DMS79 (cell line): ENCODE data around the gene ZHX3.

Source experiments
- DNase-seq: peaks from one replicate; lab custom pipeline; 2025; lab: John Stamatoyannopoulos, UW

The ZHX3 gene

GRCh38 chr20:41224281-41224680 is 93.2 kb downstream of the ZHX3 start:
- DNase-seq = no peak

- DNase-seq = no peak
These were observed 94.4 kb downstream of the ZHX3 start for GRCh38 chr20:41223112-41223511.

- no peak for DNase-seq
These were observed 94.8 kb downstream of the ZHX3 start for GRCh38 chr20:41222703-41223102.

DNA sequence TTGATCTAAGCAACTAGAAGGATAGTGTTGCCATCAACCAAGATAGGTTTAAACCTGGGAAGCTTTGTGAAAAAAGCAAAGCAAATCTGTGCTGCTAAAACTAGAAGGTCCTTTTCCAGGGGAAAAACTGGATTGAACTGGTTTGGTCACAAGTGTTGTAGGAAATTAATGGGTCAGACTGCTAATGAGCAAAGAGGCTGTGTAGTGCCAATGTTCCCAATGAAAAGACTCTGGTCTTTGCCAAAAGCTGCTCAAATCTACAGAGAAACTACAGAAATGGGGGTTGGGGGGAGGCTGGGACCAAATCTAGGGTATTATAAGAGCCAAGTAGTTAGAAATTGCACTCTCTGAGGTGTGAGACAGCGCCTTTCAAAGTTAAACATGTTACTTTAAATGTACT is 95.2 kb downstream of the ZHX3 start:
- DNase-seq = no peak

DNA sequence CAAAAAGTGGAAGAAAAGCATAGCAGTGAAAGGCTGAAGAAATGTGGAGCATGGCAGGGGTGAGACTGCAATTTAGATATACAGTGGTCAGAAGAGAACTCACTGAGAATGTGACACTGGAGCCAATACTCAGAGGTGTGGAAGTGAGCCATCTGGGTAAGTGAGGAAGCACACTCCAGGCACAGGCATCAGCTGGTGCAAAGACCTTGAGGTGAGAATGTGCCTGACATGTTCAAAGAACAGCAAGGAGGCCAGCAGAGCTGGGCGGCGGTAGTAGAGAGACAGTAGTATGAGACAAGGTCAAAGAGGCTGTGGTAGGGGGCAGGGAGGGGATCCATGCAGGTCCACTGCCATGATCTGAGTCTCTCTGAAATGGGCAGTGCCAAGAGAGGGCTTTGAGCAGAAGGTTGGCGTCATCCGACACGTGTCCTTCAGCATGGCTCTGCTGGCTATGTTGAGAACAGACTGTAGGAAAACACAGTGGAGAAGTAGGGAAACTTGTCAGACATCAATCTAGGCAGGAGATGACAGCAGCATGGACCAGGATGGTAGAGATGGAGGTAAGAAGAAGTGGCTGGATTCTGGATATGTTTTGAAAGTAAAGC is 95.8 kb downstream of the ZHX3 start:
- no peak for DNase-seq

DNA sequence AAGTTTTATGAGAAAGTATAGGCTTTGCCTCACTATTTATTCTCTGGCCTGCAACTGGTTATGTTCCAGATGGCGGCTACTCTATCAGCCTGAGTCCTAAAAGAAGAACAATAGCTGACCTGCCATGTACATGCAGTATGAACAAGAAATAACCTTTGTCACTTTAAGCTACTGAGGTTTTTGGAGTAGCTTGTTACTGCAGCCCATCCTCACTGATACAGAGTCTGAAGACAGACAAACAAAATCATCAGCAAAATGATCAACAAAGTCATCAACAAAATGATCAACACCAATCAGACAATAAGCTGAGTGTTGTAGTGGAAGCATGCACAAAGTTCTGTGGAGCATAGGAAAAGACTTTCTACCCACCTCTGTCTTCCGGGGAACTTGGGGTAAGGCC is 97.7 kb downstream of the ZHX3 start:
- DNase-seq = no peak

DNA sequence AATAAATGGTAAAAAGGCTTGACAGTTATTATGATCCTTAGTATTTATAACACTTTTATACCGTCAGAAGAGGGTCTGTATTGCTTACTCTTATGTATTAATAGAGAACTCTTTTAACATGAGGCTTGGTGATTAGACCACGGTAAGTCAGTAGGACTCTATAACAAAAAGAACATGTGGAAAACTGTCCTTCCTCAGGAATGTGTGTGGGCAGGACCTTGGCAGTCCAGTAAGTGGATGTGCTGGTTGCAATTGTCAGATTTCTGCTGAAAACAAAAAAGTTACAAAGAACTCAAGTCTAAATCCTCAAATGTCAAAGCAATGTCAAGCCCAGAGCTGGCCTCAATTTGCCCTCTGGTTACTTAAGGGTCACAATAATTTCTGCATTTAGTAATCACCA is 99.1 kb downstream of the ZHX3 start:
- DNase-seq = no peak

- no peak for DNase-seq
These were observed 100.1 kb downstream of the ZHX3 start for GRCh38 chr20:41217422-41217821.

DNA sequence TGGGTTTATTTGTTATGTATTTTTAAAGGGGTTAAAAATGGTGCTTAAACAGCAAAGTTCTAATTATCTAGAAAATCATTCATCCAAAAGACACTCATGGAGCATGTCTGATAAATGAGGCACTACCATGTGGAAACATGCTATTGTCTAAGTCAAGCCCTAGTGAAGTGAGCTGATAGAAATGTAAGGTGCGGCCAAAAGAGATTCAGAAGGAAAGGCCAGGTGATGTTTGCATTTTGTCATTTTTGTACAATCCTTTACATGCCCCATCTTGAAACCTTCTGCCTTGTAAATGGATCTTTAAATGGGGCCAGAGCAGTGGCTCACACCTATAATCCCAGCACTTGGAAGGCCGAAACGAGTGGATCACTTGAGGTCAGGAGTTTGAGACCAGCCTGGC is 102.9 kb downstream of the ZHX3 start:
- DNase-seq = no peak

- DNase-seq = no peak
These were observed 103.3 kb downstream of the ZHX3 start for GRCh38 chr20:41214202-41214601.

DNA sequence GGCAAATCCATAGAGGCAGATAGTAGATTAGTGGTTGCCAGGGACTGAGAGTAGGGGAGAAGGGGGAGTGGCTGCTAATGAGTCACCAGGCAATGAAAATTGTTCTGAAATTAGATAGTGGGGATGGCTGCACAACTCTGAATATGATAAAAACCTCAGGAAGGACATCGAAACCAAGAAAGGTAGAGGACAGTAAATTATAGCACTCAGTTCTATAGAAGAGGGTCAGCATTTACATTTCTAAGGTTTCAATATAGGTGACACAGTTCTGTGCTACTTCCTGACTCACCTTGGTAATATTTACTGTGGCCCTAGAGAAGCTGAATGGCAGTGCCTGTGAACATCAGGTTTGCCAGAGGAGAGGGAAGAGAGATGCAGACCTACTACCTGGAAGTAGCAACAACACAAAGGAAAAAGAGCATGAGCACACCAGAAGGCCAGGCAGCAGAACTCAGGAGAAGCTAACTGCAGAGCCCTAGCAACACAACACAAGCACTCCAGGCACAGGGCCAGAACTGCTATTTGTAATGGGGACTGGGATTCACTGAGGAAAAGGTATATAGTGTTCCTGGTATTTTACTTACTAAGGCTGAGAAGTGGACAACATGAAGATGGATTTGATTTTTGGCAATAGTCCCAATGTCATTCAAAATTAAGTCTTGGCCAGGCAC is 104.2 kb downstream of the ZHX3 start:
- no peak for DNase-seq

DNA sequence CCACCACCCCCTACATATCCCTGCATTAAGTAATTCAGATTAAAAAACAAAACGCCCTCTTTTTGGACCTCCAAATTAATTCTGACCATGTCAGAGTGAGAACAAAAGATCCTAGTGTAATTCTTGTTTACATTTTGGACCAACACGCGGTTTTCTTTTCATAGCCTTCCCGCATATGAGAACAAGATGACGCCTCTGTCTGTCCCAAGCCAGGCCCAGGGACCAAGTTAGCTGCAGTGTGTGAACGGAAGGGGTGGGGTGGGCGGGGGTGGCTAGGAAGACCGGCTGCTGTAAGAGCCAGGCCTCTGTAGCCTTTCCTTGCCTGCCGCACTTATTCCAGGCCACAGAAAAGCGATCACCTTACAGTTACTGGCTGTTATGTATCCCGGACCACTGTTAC is 112.2 kb downstream of the ZHX3 start:
- no peak for DNase-seq

DNA sequence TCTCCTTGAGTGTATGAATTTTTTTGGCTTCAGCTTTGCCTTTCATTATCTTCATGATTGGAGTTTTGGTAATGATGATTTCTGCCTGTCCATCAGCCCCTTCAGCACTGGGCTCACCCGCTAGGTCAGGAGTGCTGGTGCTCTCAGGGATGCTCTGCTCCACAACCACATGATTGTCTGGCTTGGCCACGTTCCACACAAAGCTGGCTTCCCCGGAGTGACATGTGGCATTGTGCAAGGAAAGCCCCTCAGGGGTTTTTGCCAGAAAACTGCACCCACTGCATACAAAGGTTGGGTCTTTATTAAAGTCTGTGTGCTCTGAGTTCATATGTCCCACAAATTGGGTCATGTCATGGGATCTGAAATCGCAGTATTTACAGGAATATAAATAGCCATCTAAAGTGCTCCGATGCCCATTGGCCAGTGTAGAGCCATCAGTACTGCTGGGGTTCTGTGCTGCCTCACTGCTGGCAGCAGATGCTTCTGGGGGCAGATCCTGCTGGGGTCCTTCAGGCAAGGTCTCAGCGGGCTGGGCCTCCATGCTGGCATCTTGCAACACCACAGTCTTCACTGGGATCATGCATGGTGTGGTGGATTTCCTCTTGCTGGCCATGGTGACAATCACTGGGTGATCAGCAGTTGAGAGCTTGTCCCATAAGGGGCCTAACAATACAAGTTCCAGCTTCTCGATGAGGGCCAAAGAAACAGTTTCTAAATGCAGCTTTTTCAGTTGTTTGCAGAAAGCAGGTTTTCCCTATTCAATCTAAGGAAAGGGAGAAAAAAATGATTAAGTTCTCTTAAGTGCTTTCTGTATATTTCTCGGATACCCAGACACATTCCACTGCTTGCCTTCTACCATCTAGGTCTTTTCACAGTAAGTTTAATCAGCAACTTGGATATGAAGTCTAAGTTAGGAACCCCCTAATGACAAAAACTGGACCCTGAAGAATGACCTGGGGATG is 112.9 kb downstream of the ZHX3 start:
- no peak for DNase-seq

DNA sequence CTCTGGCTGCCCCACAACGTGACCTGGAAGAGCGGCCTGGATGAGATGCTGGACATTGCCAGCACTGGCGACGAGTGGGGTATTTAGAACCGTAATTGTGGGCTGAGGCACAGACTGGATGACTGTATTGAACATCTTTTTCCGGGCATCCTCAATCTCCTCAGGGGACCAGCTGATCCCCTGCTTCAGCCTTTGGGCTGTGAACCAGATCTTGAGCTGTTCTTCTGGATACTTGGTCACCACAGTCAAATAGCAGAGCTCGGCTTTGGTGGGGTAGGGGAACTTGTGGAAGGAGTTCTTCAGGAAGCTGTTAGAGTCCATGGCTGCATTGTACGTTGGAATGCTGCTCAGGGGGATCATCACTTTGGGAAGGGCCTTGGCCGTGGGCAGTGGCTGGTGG is 113.9 kb downstream of the ZHX3 start:
- DNase-seq = no peak

DNA sequence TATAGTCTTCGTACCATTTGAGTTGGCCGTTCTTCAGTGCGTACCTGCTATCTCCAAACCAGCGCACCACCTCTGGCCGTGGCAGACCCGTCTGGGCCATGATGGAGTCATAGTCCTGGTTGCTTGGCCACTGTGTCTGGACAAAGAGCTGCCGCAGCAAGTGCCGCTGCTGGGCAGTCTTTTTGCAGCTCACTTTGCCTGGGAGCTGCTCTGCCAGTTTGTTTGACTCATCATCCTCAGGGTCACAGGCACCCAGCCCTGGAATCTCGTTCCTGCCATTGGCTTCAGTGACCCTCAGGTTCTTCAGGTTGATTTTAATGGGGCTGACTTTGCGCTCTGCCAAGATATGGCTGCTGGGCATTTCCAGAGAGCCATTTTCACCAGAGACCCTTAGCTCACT is 115.1 kb downstream of the ZHX3 start:
- DNase-seq = no peak

- no peak for DNase-seq
These were observed 115.8 kb downstream of the ZHX3 start for GRCh38 chr20:41201760-41202159.

DNA sequence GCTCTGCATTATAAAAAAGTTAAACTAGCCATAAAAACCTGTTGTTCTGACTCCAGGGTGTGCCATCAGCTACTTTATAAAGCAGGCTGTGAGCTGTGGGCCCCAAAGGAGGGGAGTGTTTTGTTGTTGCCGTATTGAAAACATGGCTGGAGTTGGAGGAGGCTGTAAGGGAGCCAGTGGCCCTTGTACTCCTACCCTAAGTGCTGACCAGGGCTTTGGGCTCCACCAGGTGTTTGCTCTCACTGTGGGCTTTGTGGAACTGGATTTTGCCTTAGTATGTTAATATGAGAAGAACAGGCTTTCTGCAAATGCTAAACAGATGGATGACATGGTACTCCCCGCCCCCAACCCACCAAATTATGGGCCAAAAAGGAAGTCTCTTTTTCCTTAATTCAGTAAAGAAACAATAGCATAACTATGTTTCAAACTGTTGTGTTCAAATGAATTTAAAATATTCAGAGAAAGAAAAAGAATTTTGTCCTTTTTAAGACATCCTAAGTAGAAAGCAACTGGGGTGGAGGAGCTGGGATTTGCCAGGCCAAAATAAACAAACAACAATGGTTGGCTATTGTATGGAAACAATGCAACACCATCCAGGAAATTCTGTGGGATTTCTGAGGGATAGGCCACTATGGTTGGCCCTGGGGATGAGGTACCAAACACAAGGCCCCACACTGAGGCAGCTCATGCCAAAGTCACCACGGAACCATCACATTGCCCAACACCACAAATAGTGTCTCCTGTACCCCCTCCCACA is 116.9 kb downstream of the ZHX3 start:
- DNase-seq = no peak

DNA sequence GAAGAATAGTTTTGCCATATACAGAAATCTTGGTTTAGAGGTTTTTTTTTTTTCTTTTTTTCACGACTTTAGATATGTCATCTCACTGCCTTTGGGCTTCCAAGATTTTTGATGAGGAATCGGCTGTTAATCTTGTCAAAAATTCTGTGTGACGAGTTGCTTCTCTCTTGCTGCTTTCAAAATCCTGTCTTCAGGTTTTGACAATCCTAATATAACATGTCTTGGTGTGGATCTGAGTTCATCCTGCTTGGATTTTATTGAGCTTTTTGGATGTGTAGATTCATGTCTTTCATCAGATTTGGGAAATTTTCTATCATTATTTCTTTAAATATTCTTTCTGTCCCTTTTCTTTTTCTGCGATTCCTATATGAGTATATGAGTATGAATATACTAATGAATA is 119.1 kb downstream of the ZHX3 start:
- DNase-seq = no peak

- DNase-seq = no peak
These were observed 120.8 kb downstream of the ZHX3 start for GRCh38 chr20:41196653-41197225.

GRCh38 chr20:41192575-41192974 is 125.0 kb downstream of the ZHX3 start:
- no peak for DNase-seq

GRCh38 chr20:41191562-41192500 is 125.7 kb downstream of the ZHX3 start:
- no peak for DNase-seq
